ENCODE measurements around the gene TBL1X.
"Not testable (repeated sequence)": the region's sequence is repeated elsewhere in the genome, so short reads cannot be mapped to it uniquely, and the experiment has no call there.

TBL1X gene

GRCh38 chrX:9765072-9765736 lies 300.3 kb downstream of the TBL1X start:
- Mint-ChIP-seq H3K27ac (no peak overlapping the region), H3K36me3 (no peaks in the 10 kb centered on the region), H3K4me3 (no peak overlapping the region), H3K9me3 (no peaks in the 10 kb centered on the region), H3K27me3 (peaks cover 9% of the 10 kb centered on the region), H3K4me1 (no peaks in the 10 kb centered on the region)

- Mint-ChIP-seq H3K27me3 (peaks cover 6% of the 10 kb centered on the region), H3K27ac (no peak within 1 kb of the TSS), H3K4me3 (no peak within 1 kb of the TSS), H3K4me1 (no peaks in the 10 kb centered on the region), H3K36me3 (no peaks in the 10 kb centered on the region), H3K9me3 (no peaks in the 10 kb centered on the region)
These were observed 300.9 kb downstream of the TBL1X start, which contains the start of gene GPR143 for GRCh38 chrX:9765737-9766097. TSS of gene GPR143 (minus strand) at chrX:9765847. CDS start at chrX:9765817, 30 bp downstream.

GRCh38 chrX:9767375-9767774 lies 302.5 kb downstream of the TBL1X start:
- Mint-ChIP-seq H3K4me1 (no peaks in the 10 kb centered on the region), H3K36me3 (no peaks in the 10 kb centered on the region), H3K9me3 (no peaks in the 10 kb centered on the region), H3K4me3 (no peak overlapping the region), H3K27ac (no peak overlapping the region), H3K27me3 (peaks cover 4% of the 10 kb centered on the region)

- not testable (repeated sequence) for H3K9me3 Mint-ChIP-seq, H3K4me3 Mint-ChIP-seq, H3K36me3 Mint-ChIP-seq, H3K27me3 Mint-ChIP-seq, H3K27ac Mint-ChIP-seq, H3K4me1 Mint-ChIP-seq
These were observed 303.5 kb downstream of the TBL1X start for GRCh38 chrX:9768321-9768839.

- peaks cover 6% of the 10 kb centered on the region for H3K27me3 Mint-ChIP-seq
- H3K27ac Mint-ChIP-seq: no peak overlapping the region
- no peaks in the 10 kb centered on the region for H3K36me3 Mint-ChIP-seq
- H3K4me3 Mint-ChIP-seq: no peak overlapping the region
- no peaks in the 10 kb centered on the region for H3K9me3 Mint-ChIP-seq
- no peaks in the 10 kb centered on the region for H3K4me1 Mint-ChIP-seq
These were observed 305.5 kb downstream of the TBL1X start for GRCh38 chrX:9770319-9770718.

- H3K9me3 Mint-ChIP-seq: no peaks in the 10 kb centered on the region
- no peak overlapping the region for H3K27ac Mint-ChIP-seq
- H3K4me3 Mint-ChIP-seq: no peak overlapping the region
- H3K27me3 Mint-ChIP-seq: peaks cover 5% of the 10 kb centered on the region
- no peaks in the 10 kb centered on the region for H3K4me1 Mint-ChIP-seq
- H3K36me3 Mint-ChIP-seq: no peaks in the 10 kb centered on the region
These were observed 308.1 kb downstream of the TBL1X start for GRCh38 chrX:9772943-9773342.

- H3K27ac Mint-ChIP-seq: no peak overlapping the region
- H3K4me3 Mint-ChIP-seq: no peak overlapping the region
- peaks cover 7% of the 10 kb centered on the region for H3K27me3 Mint-ChIP-seq
- no peaks in the 10 kb centered on the region for H3K36me3 Mint-ChIP-seq
- H3K4me1 Mint-ChIP-seq: no peaks in the 10 kb centered on the region
- no peaks in the 10 kb centered on the region for H3K9me3 Mint-ChIP-seq
These were observed 311.1 kb downstream of the TBL1X start for GRCh38 chrX:9775930-9776329.

- no peaks in the 10 kb centered on the region for H3K9me3 Mint-ChIP-seq
- peaks cover 6% of the 10 kb centered on the region for H3K27me3 Mint-ChIP-seq
- no peaks in the 10 kb centered on the region for H3K36me3 Mint-ChIP-seq
- no peaks in the 10 kb centered on the region for H3K4me1 Mint-ChIP-seq
- H3K27ac Mint-ChIP-seq: no peak overlapping the region
- no peak overlapping the region for H3K4me3 Mint-ChIP-seq
These were observed 317.1 kb downstream of the TBL1X start for GRCh38 chrX:9781941-9782340.

- Mint-ChIP-seq H3K27me3 (peaks cover 5% of the 10 kb centered on the region), H3K4me1 (no peaks in the 10 kb centered on the region), H3K4me3 (no peak overlapping the region), H3K9me3 (no peaks in the 10 kb centered on the region), H3K36me3 (no peaks in the 10 kb centered on the region), H3K27ac (no peak overlapping the region)
These were observed 319.5 kb downstream of the TBL1X start for GRCh38 chrX:9784332-9784731.

- H3K9me3 Mint-ChIP-seq: no peaks in the 10 kb centered on the region
- H3K27me3 Mint-ChIP-seq: peaks cover 5% of the 10 kb centered on the region
- H3K4me1 Mint-ChIP-seq: no peaks in the 10 kb centered on the region
- H3K27ac Mint-ChIP-seq: no peak overlapping the region
- no peaks in the 10 kb centered on the region for H3K36me3 Mint-ChIP-seq
- H3K4me3 Mint-ChIP-seq: peak overlapping the region; percentile 23
These were observed 320.5 kb downstream of the TBL1X start for GRCh38 chrX:9785254-9785943.

GRCh38 chrX:9785944-9786797 lies 321.3 kb downstream of the TBL1X start, which contains the start of gene SHROOM2:
TSS of gene SHROOM2 (plus strand) at chrX:9786429. CDS start at chrX:9786546, 117 bp downstream.
- Mint-ChIP-seq H3K4me3 (peak within 1 kb of the TSS; percentile 66), H3K36me3 (no peaks in the 10 kb centered on the region), H3K4me1 (no peaks in the 10 kb centered on the region), H3K9me3 (no peaks in the 10 kb centered on the region), H3K27ac (no peak within 1 kb of the TSS), H3K27me3 (peaks cover 5% of the 10 kb centered on the region)

- no peaks in the 10 kb centered on the region for H3K36me3 Mint-ChIP-seq
- H3K4me3 Mint-ChIP-seq: peak overlapping the region; percentile 66
- H3K27me3 Mint-ChIP-seq: peaks cover 5% of the 10 kb centered on the region
- H3K9me3 Mint-ChIP-seq: no peaks in the 10 kb centered on the region
- no peak overlapping the region for H3K27ac Mint-ChIP-seq
- no peaks in the 10 kb centered on the region for H3K4me1 Mint-ChIP-seq
These were observed 322.2 kb downstream of the TBL1X start for GRCh38 chrX:9786798-9787635.

- Mint-ChIP-seq H3K9me3 (no peaks in the 10 kb centered on the region), H3K36me3 (no peaks in the 10 kb centered on the region), H3K27me3 (peaks cover 4% of the 10 kb centered on the region), H3K27ac (no peak overlapping the region), H3K4me1 (no peaks in the 10 kb centered on the region), H3K4me3 (no peak overlapping the region)
These were observed 324.1 kb downstream of the TBL1X start for GRCh38 chrX:9788911-9789310.

- Mint-ChIP-seq H3K9me3 (no peaks in the 10 kb centered on the region), H3K4me3 (no peak overlapping the region), H3K4me1 (no peaks in the 10 kb centered on the region), H3K27me3 (peaks cover 4% of the 10 kb centered on the region), H3K27ac (no peak overlapping the region), H3K36me3 (no peaks in the 10 kb centered on the region)
These were observed 324.7 kb downstream of the TBL1X start for GRCh38 chrX:9789555-9789954.
